K562 (cell line): Measurements from ENCODE around the gene ZNF862. TPM values are rescaled to one million over a fixed set of nuclear protein-coding genes. Genes with fewer than 3 reads are reported as not detected.

Source experiments
- CBX5 ChIP-seq: IDR thresholded peaks from 2 replicates; pipeline ENCODE4 v1.6.1; 2014; ENCODE audit warnings: low read depth, borderline replicate concordance
- CREBBP ChIP-seq: IDR thresholded peaks from one replicate; pipeline ENCODE4 v1.6.1; 2012; ENCODE audit warnings: low read depth, mild to moderate bottlenecking, control low read depth, inconsistent platforms, low read length
- E2F1 ChIP-seq: sonication (generic); formaldehyde crosslinking; IDR thresholded peaks from 2 replicates; pipeline ENCODE4 v1.8.1; 2023; ENCODE audit warnings: mild to moderate bottlenecking, missing genetic modification reagents, moderate library complexity
- NFYB ChIP-seq: IDR thresholded peaks from 2 replicates; pipeline ENCODE4 v1.6.1; 2011; ENCODE audit warnings: mild to moderate bottlenecking, moderate library complexity; ENCODE audit not compliant: insufficient read length; ENCODE audit errors: extremely low read depth
- PHF20 ChIP-seq: fragments of 450-650 bp; IDR thresholded peaks from 2 replicates; pipeline ENCODE4 v1.6.1; 2018; ENCODE audit not compliant: partially characterized antibody
- RBM39 ChIP-seq: fragments of 200-400 bp; formaldehyde crosslinking; optimal IDR thresholded peaks from 2 replicates; pipeline ENCODE3; 2018; ENCODE audit warnings: low read depth, low read length
- SFPQ ChIP-seq: fragments of 200-400 bp; formaldehyde crosslinking; IDR thresholded peaks from 2 replicates; pipeline ENCODE4 v1.6.1; 2017; ENCODE audit warnings: mild to moderate bottlenecking, low read depth, low read length, moderate library complexity
- SMARCC2 ChIP-seq: fragments of 450-650 bp; IDR thresholded peaks from 2 replicates; pipeline ENCODE4 v1.6.1; 2017; ENCODE audit warnings: antibody characterized with exemption, moderate library complexity, mild to moderate bottlenecking, low read depth
- SMARCE1 ChIP-seq: fragments of 450-650 bp; IDR thresholded peaks from 2 replicates; pipeline ENCODE4 v1.7.1; 2016; ENCODE audit warnings: mild to moderate bottlenecking
- SRF ChIP-seq, 2 experiments: fragments of 250-450, 450-650 bp in 1 of 2; sonication (Bioruptor Pico) in 1 of 2; sonication (generic) in 1 of 2; formaldehyde crosslinking; IDR thresholded peaks; 2 replicates each; pipeline versions ENCODE4 v1.5.0 to v1.5.1; 2020 to 2022; ENCODE audit warnings: mild to moderate bottlenecking in 1 of 2, missing genetic modification reagents in 1 of 2
- THAP7 ChIP-seq: fragments of 250-450 bp; sonication (Bioruptor Pico); IDR thresholded peaks from 2 replicates; pipeline ENCODE4 v1.5.0; 2021
- ZFP1 ChIP-seq: fragments of 450-650 bp; formaldehyde crosslinking; IDR thresholded peaks from 2 replicates; pipeline ENCODE4 v1.4.0; 2020; ENCODE audit warnings: mild to moderate bottlenecking, mixed read lengths
- ZFP36 ChIP-seq: fragments of 150-350 bp; IDR thresholded peaks from 2 replicates; pipeline ENCODE4 v1.6.1; 2018; ENCODE audit warnings: low read length, low read depth; ENCODE audit not compliant: partially characterized antibody
- ZSCAN32 ChIP-seq: fragments of 450-650 bp; formaldehyde crosslinking; IDR thresholded peaks from 2 replicates; pipeline ENCODE4 v1.4.0; 2020; ENCODE audit warnings: mild to moderate bottlenecking, moderate library complexity
- polyA plus RNA-seq, 8 experiments: library from polyadenylated mRNA; depleted of rRNA in 4 of 8; stranded (reverse) in 5 of 8; unstranded in 3 of 8; fragments of >200 nt; fragmentation: Nextera tagmentation in 2 of 8; fragmentation: Illumina TruSeq in 1 of 8; extraction: Ambion mirVana in 2 of 8; extraction: Trizol in 1 of 8; gene quantifications; 2 replicates each; pipeline versions ENCODE4 v1.2.1 to v1.2.3, GENCODE V29; 2011 to 2014; ENCODE audit warnings: inconsistent platforms in 1 of 8, missing spikeins in 1 of 8
- total RNA-seq, 7 experiments: library from RNA; depleted of rRNA in 6 of 7; stranded (reverse); fragments of >200 nt in 6 of 7; fragmentation: Illumina TruSeq in 2 of 7; extraction: Trizol in 2 of 7; gene quantifications; 2 replicates each; pipeline versions ENCODE4 v1.2.1 to v1.2.3, GENCODE V29; 2011 to 2021; ENCODE audit warnings: low replicate concordance in 1 of 7

Gene ZNF862
- total and polyA plus RNA-seq, 9 of the 15 experiments (the other 6 are each of a cell fraction or from before 2014, with no cell fraction given) = 1.1 to 3.9 (median 2.6) TPM

- no peak for TF ChIP-seq SFPQ
- no peak for TF ChIP-seq SMARCE1
- TF ChIP-seq ZSCAN32 (CRISPR knock-in tag) = no peak
- TF ChIP-seq SMARCC2 = no peak
- TF ChIP-seq RBM39 = no peak
- peak; percentile 66 for TF ChIP-seq E2F1 (CRISPR knock-in tag)
- no peak for TF ChIP-seq PHF20
- peak; percentile 65 for TF ChIP-seq NFYB
- TF ChIP-seq ZFP36 = no peak
- no peak for TF ChIP-seq ZFP1
- TF ChIP-seq THAP7 = peak; percentile 75; the same call in 1 of the 2 replicates
- TF ChIP-seq CREBBP = no peak
- no peak; a peak in 1 of 4 replicates for TF ChIP-seq SRF (CRISPR knock-in tag; IDR thresholded peaks at IDR 0.05)
- no peak; the same call in 1 of the 2 replicates for TF ChIP-seq CBX5
Measured at GRCh38 chr7:149873074-149873969, 35.1 kb downstream of the ZNF862 start, which contains the start of gene ATP6V0E2 (continued).
